ENCODE measurements around the gene CCDC68. TPM values are rescaled to one million over a fixed set of nuclear protein-coding genes. Genes with fewer than 3 reads are reported as not detected.
"Not testable (repeated sequence)": the region's sequence is repeated elsewhere in the genome, so short reads cannot be mapped to it uniquely, and the experiment has no call there.

The CCDC68 gene
- total and polyA plus RNA-seq, 7 experiments from 2014 or later: 0.41 TPM; not detected in 6

- Mint-ChIP-seq H3K4me1 (peaks cover 0 to 3% (median 0%) of the 10 kb centered on the region in 7 donors), H3K27ac (no peak overlapping the region), H3K36me3 (no peaks in the 10 kb centered on the region), H3K27me3 (peaks cover 0 to 27% (median 3%) of the 10 kb centered on the region in 5 donors), H3K4me3 (no peak overlapping the region), H3K9me3 (no peaks in the 10 kb centered on the region)
- Histone ChIP-seq H3K27ac (ENCODE audit: low read depth, low read length) (no peak overlapping the region), H3K36me3 (ENCODE audit: control insufficient read depth in 2 of 3, insufficient read depth in 3 of 3, low read length in 3 of 3) (no peaks in the 10 kb centered on the region), H3K4me3 (ENCODE audit: low read length) (no peak overlapping the region), H3K27me3 (ENCODE audit: control insufficient read depth in 2 of 2, insufficient read depth in 2 of 2, low read length in 2 of 2) (no peaks in the 10 kb centered on the region), H3K9me3 (ENCODE audit: control insufficient read depth in 2 of 3, low read length in 3 of 3) (no peaks in the 10 kb centered on the region), H3K4me1 (ENCODE audit: control insufficient read depth in 2 of 2, insufficient read depth in 2 of 2, low read length in 2 of 2) (no peaks in the 10 kb centered on the region)
- ATAC-seq: no peak
- intact Hi-C loops (cut with micrococcal nuclease): loop anchor here in 1 of 2 donors (5.0 kb wide), 1 partner anchor 154 kb away; the partner anchor contains the start of gene RAB27B
- no peak for DNase-seq
- ChIA-PET POLR2A (no interaction called here), CTCF (interaction anchor here (0.7 kb wide), 1 partner anchor 224 kb away, joined by 3 read pairs; no protein-coding TSS in a partner anchor)
These were observed 21.8 kb upstream of the CCDC68 start for GRCh38 chr18:54981076-54981475.

GRCh38 chr18:54975598-54975997 lies 16.3 kb upstream of the CCDC68 start:
- ChIA-PET CTCF (interaction anchor here (1.3 kb wide), 1 partner anchor 8 kb away, joined by 6 read pairs; no protein-coding TSS in a partner anchor), POLR2A (no interaction called here)
- H3K36me3 ChIP-seq (ENCODE audit: control insufficient read depth in 2 of 3, insufficient read depth in 3 of 3, low read length in 3 of 3): no peaks in the 10 kb centered on the region
- Mint-ChIP-seq H3K4me3 (no peak overlapping the region), H3K27ac (no peak overlapping the region), H3K4me1 (no peaks in the 10 kb centered on the region), H3K27me3 (peaks cover 0 to 7% (median 0%) of the 10 kb centered on the region in 5 donors), H3K36me3 (no peaks in the 10 kb centered on the region), H3K9me3 (no peaks in the 10 kb centered on the region)
- no peaks in the 10 kb centered on the region for H3K27me3 ChIP-seq (ENCODE audit: control insufficient read depth in 2 of 2, insufficient read depth in 2 of 2, low read length in 2 of 2)
- no peak overlapping the region for H3K27ac ChIP-seq (ENCODE audit: low read depth, low read length)
- no peaks in the 10 kb centered on the region for H3K4me1 ChIP-seq (ENCODE audit: control insufficient read depth in 2 of 2, insufficient read depth in 2 of 2, low read length in 2 of 2)
- H3K4me3 ChIP-seq (ENCODE audit: low read length): no peak overlapping the region
- intact Hi-C loops (cut with micrococcal nuclease): no loop called here
- ATAC-seq: no peak
- DNase-seq: no peak
- H3K9me3 ChIP-seq (ENCODE audit: control insufficient read depth in 2 of 3, low read length in 3 of 3): no peaks in the 10 kb centered on the region

- Mint-ChIP-seq H3K27ac (no peak overlapping the region), H3K27me3 (peaks cover 0 to 5% (median 0%) of the 10 kb centered on the region in 5 donors), H3K4me1 (no peaks in the 10 kb centered on the region), H3K4me3 (no peak overlapping the region), H3K9me3 (no peaks in the 10 kb centered on the region), H3K36me3 (no peaks in the 10 kb centered on the region)
- DNase-seq: no peak
- H3K9me3 ChIP-seq (ENCODE audit: control insufficient read depth in 2 of 3, low read length in 3 of 3): no peaks in the 10 kb centered on the region
- no peak overlapping the region for H3K27ac ChIP-seq (ENCODE audit: low read depth, low read length)
- no peaks in the 10 kb centered on the region for H3K36me3 ChIP-seq (ENCODE audit: control insufficient read depth in 2 of 3, insufficient read depth in 3 of 3, low read length in 3 of 3)
- ATAC-seq: no peak
- no peaks in the 10 kb centered on the region for H3K27me3 ChIP-seq (ENCODE audit: control insufficient read depth in 2 of 2, insufficient read depth in 2 of 2, low read length in 2 of 2)
- intact Hi-C loops (cut with micrococcal nuclease): no loop called here
- H3K4me3 ChIP-seq (ENCODE audit: low read length): no peak overlapping the region
- H3K4me1 ChIP-seq (ENCODE audit: control insufficient read depth in 2 of 2, insufficient read depth in 2 of 2, low read length in 2 of 2): no peaks in the 10 kb centered on the region
- CTCF ChIA-PET: no interaction called here
- POLR2A ChIA-PET: no interaction called here
These were observed 13.8 kb upstream of the CCDC68 start for GRCh38 chr18:54973046-54973445.

- Mint-ChIP-seq H3K27me3 (peaks cover 6 to 17% (median 10%) of the 10 kb centered on the region in 5 donors), H3K9me3 (peaks cover 0 to 4% (median 0%) of the 10 kb centered on the region in 11 donors), H3K4me3 (no peak overlapping the region), H3K4me1 (no peaks in the 10 kb centered on the region), H3K36me3 (no peaks in the 10 kb centered on the region), H3K27ac (no peak overlapping the region)
- Histone ChIP-seq H3K36me3 (ENCODE audit: control insufficient read depth in 2 of 3, insufficient read depth in 3 of 3, low read length in 3 of 3) (no peaks in the 10 kb centered on the region), H3K4me3 (ENCODE audit: low read length) (no peak overlapping the region), H3K27me3 (ENCODE audit: control insufficient read depth in 2 of 2, insufficient read depth in 2 of 2, low read length in 2 of 2) (no peaks in the 10 kb centered on the region), H3K27ac (ENCODE audit: low read depth, low read length) (no peak overlapping the region), H3K4me1 (ENCODE audit: control insufficient read depth in 2 of 2, insufficient read depth in 2 of 2, low read length in 2 of 2) (no peaks in the 10 kb centered on the region), H3K9me3 (ENCODE audit: control insufficient read depth in 2 of 3, low read length in 3 of 3) (no peaks in the 10 kb centered on the region)
- DNase-seq (no peak), ATAC-seq (no peak)
- POLR2A ChIA-PET: no interaction called here
- CTCF ChIA-PET: no interaction called here
- intact Hi-C loops (cut with micrococcal nuclease): no loop called here
These were observed 9.5 kb upstream of the CCDC68 start for GRCh38 chr18:54968807-54969206.

GRCh38 chr18:54968237-54968636 lies 9.0 kb upstream of the CCDC68 start:
- H3K27me3 Mint-ChIP-seq: peaks cover 8 to 22% (median 15%) of the 10 kb centered on the region in 5 donors
- H3K4me1 ChIP-seq (ENCODE audit: control insufficient read depth in 2 of 2, insufficient read depth in 2 of 2, low read length in 2 of 2); H3K9me3 Mint-ChIP-seq; H3K27ac Mint-ChIP-seq; DNase-seq; POLR2A ChIA-PET; H3K27ac ChIP-seq (ENCODE audit: low read depth, low read length); CTCF ChIA-PET; H3K4me3 Mint-ChIP-seq; H3K4me3 ChIP-seq (ENCODE audit: low read length); H3K36me3 ChIP-seq (ENCODE audit: control insufficient read depth in 2 of 3, insufficient read depth in 3 of 3, low read length in 3 of 3); H3K27me3 ChIP-seq (ENCODE audit: control insufficient read depth in 2 of 2, insufficient read depth in 2 of 2, low read length in 2 of 2); H3K36me3 Mint-ChIP-seq; ATAC-seq; H3K4me1 Mint-ChIP-seq; H3K9me3 ChIP-seq (ENCODE audit: control insufficient read depth in 2 of 3, low read length in 3 of 3); intact Hi-C loops (cut with micrococcal nuclease): not testable (repeated sequence)

GRCh38 chr18:54967786-54968185 lies 8.5 kb upstream of the CCDC68 start:
- ATAC-seq: no peak
- no peaks in the 10 kb centered on the region for H3K36me3 Mint-ChIP-seq
- intact Hi-C loops (cut with micrococcal nuclease): no loop called here
- H3K36me3 ChIP-seq (ENCODE audit: control insufficient read depth in 2 of 3, insufficient read depth in 3 of 3, low read length in 3 of 3): no peaks in the 10 kb centered on the region
- CTCF ChIA-PET: no interaction called here
- no peak overlapping the region for H3K4me3 ChIP-seq (ENCODE audit: low read length)
- H3K27me3 ChIP-seq (ENCODE audit: control insufficient read depth in 2 of 2, insufficient read depth in 2 of 2, low read length in 2 of 2): no peaks in the 10 kb centered on the region
- H3K9me3 Mint-ChIP-seq: peaks cover 0 to 4% (median 0%) of the 10 kb centered on the region in 11 donors
- H3K4me1 ChIP-seq (ENCODE audit: control insufficient read depth in 2 of 2, insufficient read depth in 2 of 2, low read length in 2 of 2): no peaks in the 10 kb centered on the region
- H3K27me3 Mint-ChIP-seq: peaks cover 10 to 27% (median 17%) of the 10 kb centered on the region in 5 donors
- H3K27ac ChIP-seq (ENCODE audit: low read depth, low read length): no peak overlapping the region
- POLR2A ChIA-PET: no interaction called here
- DNase-seq: no peak
- no peaks in the 10 kb centered on the region for H3K9me3 ChIP-seq (ENCODE audit: control insufficient read depth in 2 of 3, low read length in 3 of 3)
- H3K4me3 Mint-ChIP-seq: no peak overlapping the region
- no peaks in the 10 kb centered on the region for H3K4me1 Mint-ChIP-seq
- H3K27ac Mint-ChIP-seq: no peak overlapping the region

GRCh38 chr18:54964741-54965140 lies 5.5 kb upstream of the CCDC68 start:
- Mint-ChIP-seq H3K9me3 (peaks cover 0 to 4% (median 0%) of the 10 kb centered on the region in 11 donors), H3K27ac (no peak overlapping the region), H3K36me3 (no peaks in the 10 kb centered on the region), H3K27me3 (peaks cover 32 to 47% (median 36%) of the 10 kb centered on the region in 5 donors), H3K4me1 (peaks cover 0 to 8% (median 0%) of the 10 kb centered on the region in 7 donors), H3K4me3 (no peak overlapping the region)
- intact Hi-C loops (cut with micrococcal nuclease): no loop called here
- ATAC-seq: no peak
- Histone ChIP-seq H3K36me3 (ENCODE audit: control insufficient read depth in 2 of 3, insufficient read depth in 3 of 3, low read length in 3 of 3) (no peaks in the 10 kb centered on the region), H3K27ac (ENCODE audit: low read depth, low read length) (no peak overlapping the region), H3K27me3 (ENCODE audit: control insufficient read depth in 2 of 2, insufficient read depth in 2 of 2, low read length in 2 of 2) (no peaks in the 10 kb centered on the region), H3K4me1 (ENCODE audit: control insufficient read depth in 2 of 2, insufficient read depth in 2 of 2, low read length in 2 of 2) (no peaks in the 10 kb centered on the region), H3K9me3 (ENCODE audit: control insufficient read depth in 2 of 3, low read length in 3 of 3) (no peaks in the 10 kb centered on the region), H3K4me3 (ENCODE audit: low read length) (no peak overlapping the region)
- DNase-seq: no peak
- ChIA-PET POLR2A (no interaction called here), CTCF (interaction anchor here (0.6 kb wide), 1 partner anchor 535 kb away, joined by 3 read pairs; no protein-coding TSS in a partner anchor)

All from naive thymus-derived CD4-positive, alpha-beta T cell (primary cell).